Endothelial cell of umbilical vein (primary cell): ENCODE results near the gene IFITM2. TPM values are rescaled to one million over a fixed set of nuclear protein-coding genes. Genes with fewer than 3 reads are reported as not detected.

Source experiments
- BruUV-seq: library from RNA; stranded (reverse); fragments of 400-500 nt; replicated peaks from 2 replicates; lab custom pipeline; 2021; lab: Mats Ljungman, UMichigan
- CTCF ChIA-PET: fragments of 300-600, 350-600 bp; sonication (Branson Sonifier 250); formaldehyde crosslinking; loops from one replicate; lab custom pipeline; 2021; ENCODE audit warnings: antibody characterized with exemption, inconsistent platforms; lab: Charles Lee
- POLR2A ChIA-PET: fragments of 300-600, 350-600 bp; sonication (Branson Sonifier 250); formaldehyde crosslinking; loops from one replicate; lab custom pipeline; 2021; ENCODE audit warnings: antibody characterized with exemption, inconsistent platforms; lab: Charles Lee
- DNase-seq: peaks from one replicate; pipeline ENCODE4 v3.0.0-alpha.2; 2011; ENCODE audit warnings: low read depth, low spot score
- FAIRE-seq: peaks from 2 replicates; lab custom pipeline; 2011; peaks lifted over from hg19 to GRCh38; lab: Jason Lieb, UNC
- H2AFZ ChIP-seq: 2 replicates; pipeline ENCODE4 v1.6.0; 2012; ENCODE audit warnings: low read depth, low read length, control low read depth, inconsistent platforms
- H3K27ac ChIP-seq: 2 replicates; pipeline ENCODE4 v1.5.1; 2011; ENCODE audit warnings: low read depth, mild to moderate bottlenecking, control low read depth, low read length, moderate library complexity; ENCODE audit not compliant: insufficient read depth
- H3K27me3 ChIP-seq, 2 experiments: 2 replicates each; pipeline versions ENCODE4 v1.6.0 to v1.6.1; 2011; ENCODE audit warnings: low read length in 2 of 2, mixed read lengths in 1 of 2; ENCODE audit not compliant: control insufficient read depth in 2 of 2, insufficient read depth in 2 of 2
- H3K36me3 ChIP-seq, 2 experiments: 2 replicates in 1 of 2; 3 replicates in 1 of 2; pipeline ENCODE4 v1.5.1; 2011; ENCODE audit warnings: low read length in 2 of 2, mild to moderate bottlenecking in 1 of 2, moderate library complexity in 1 of 2; ENCODE audit not compliant: control insufficient read depth in 2 of 2, insufficient read depth in 2 of 2; ENCODE audit errors: extremely low read depth in 1 of 2
- H3K4me1 ChIP-seq: 3 replicates; pipeline ENCODE4 v1.5.1; 2011; ENCODE audit warnings: mild to moderate bottlenecking, low read length; ENCODE audit not compliant: control insufficient read depth, insufficient read depth; ENCODE audit errors: extremely low read depth
- H3K4me2 ChIP-seq: 2 replicates; pipeline ENCODE4 v1.6.1; 2011; ENCODE audit warnings: low read length, control low read depth, mixed read lengths; ENCODE audit not compliant: insufficient read depth
- H3K4me3 ChIP-seq, 3 experiments: fragments of 200-600 bp in 1 of 3; sonication (generic), shearing (Covaris generic) in 1 of 3; replicated peaks in 1 of 3; 2 replicates each; pipeline ENCODE4 v1.5.1; 2011 to 2016; ENCODE audit warnings: control low read depth in 3 of 3, low read length in 3 of 3, mild to moderate bottlenecking in 2 of 3, inconsistent platforms in 1 of 3, low read depth in 1 of 3, moderate library complexity in 1 of 3; ENCODE audit not compliant: insufficient read depth in 1 of 3
- H3K79me2 ChIP-seq: 2 replicates; pipeline ENCODE4 v1.6.0; 2012; ENCODE audit warnings: low read length, inconsistent platforms; ENCODE audit not compliant: control insufficient read depth, insufficient read depth
- H3K9ac ChIP-seq: replicated peaks from 2 replicates; pipeline ENCODE3; 2011; ENCODE audit warnings: low read length, control low read depth; ENCODE audit not compliant: insufficient read depth; ENCODE audit errors: extremely low read depth
- H3K9me1 ChIP-seq: replicated peaks from 3 replicates; pipeline ENCODE4 v1.6.0; 2011; ENCODE audit warnings: mild to moderate bottlenecking, low read length; ENCODE audit not compliant: control insufficient read depth, insufficient read depth; ENCODE audit errors: extremely low read depth
- H3K9me3 ChIP-seq: replicated peaks from 2 replicates; pipeline ENCODE4 v1.5.1; 2012; ENCODE audit warnings: low read length, inconsistent platforms; ENCODE audit not compliant: control insufficient read depth, insufficient read depth
- H4K20me1 ChIP-seq: replicated peaks from 2 replicates; pipeline ENCODE3; 2011; ENCODE audit warnings: mild to moderate bottlenecking, low read length; ENCODE audit not compliant: control insufficient read depth, insufficient read depth; ENCODE audit errors: extremely low read depth
- EZH2 ChIP-seq: IDR thresholded peaks from 2 replicates; pipeline ENCODE4 v1.6.1; 2012; ENCODE audit warnings: borderline replicate concordance, low read depth, mild to moderate bottlenecking, moderate library complexity, low read length, inconsistent platforms; ENCODE audit not compliant: severe bottlenecking
- FOS ChIP-seq: IDR thresholded peaks from 2 replicates; pipeline ENCODE4 v1.6.1; 2011; ENCODE audit warnings: mild to moderate bottlenecking, low read length, moderate library complexity, borderline replicate concordance; ENCODE audit not compliant: insufficient read depth
- GATA2 ChIP-seq: IDR thresholded peaks from 2 replicates; pipeline ENCODE4 v1.7.0; 2011; ENCODE audit warnings: low read depth, mild to moderate bottlenecking, moderate library complexity, mixed read lengths, low read length; ENCODE audit not compliant: insufficient read length, insufficient read depth
- JUN ChIP-seq: IDR thresholded peaks from 2 replicates; pipeline ENCODE4 v1.6.1; 2011; ENCODE audit warnings: borderline replicate concordance, low read depth; ENCODE audit not compliant: insufficient read length, insufficient read depth
- MAX ChIP-seq: IDR thresholded peaks from 2 replicates; pipeline ENCODE4 v1.6.1; 2011; ENCODE audit not compliant: insufficient read depth, insufficient read length
- MYC ChIP-seq: IDR thresholded peaks from one replicate; pipeline ENCODE4 v1.6.1; 2011; ENCODE audit warnings: mild to moderate bottlenecking, low read depth, low read length
- POLR2A ChIP-seq: IDR thresholded peaks from 2 replicates; pipeline ENCODE4 v1.6.1; 2012; ENCODE audit warnings: low read depth, mild to moderate bottlenecking, control low read depth, low read length
- POLR2AphosphoS5 ChIP-seq: IDR thresholded peaks from 2 replicates; pipeline ENCODE4 v1.6.1; 2012; ENCODE audit warnings: low read depth, mild to moderate bottlenecking, control low read depth, low read length, moderate library complexity; ENCODE audit not compliant: insufficient read depth
- dilution Hi-C: fragments of 300-500 bp; cut with MboI; formaldehyde crosslinking; loops from one replicate; pipeline ENCODE4 v1.15.0; 2019; ENCODE audit warnings: low sequenced_read_pairs; ENCODE audit not compliant: extremely low pct_ligation_motif_present
- intact Hi-C: fragments of 100-400 bp; cut with micrococcal nuclease; formaldehyde crosslinking; loops from one replicate; pipeline ENCODE4 v1.10.0; 2022
- polyA plus RNA-seq, 4 experiments: library from polyadenylated mRNA; depleted of rRNA in 3 of 4; stranded (reverse) in 3 of 4; unstranded in 1 of 4; fragments of >200 nt; gene quantifications; 2 replicates each; pipeline versions ENCODE4 v1.2.1 to v1.2.3, GENCODE V29; 2011 to 2012; ENCODE audit warnings: missing spikeins in 1 of 4
- total RNA-seq: library from RNA; stranded (reverse); gene quantifications from 2 replicates; pipeline ENCODE4 v1.2.3, GENCODE V29; 2021
- TF ChIP-seq, protein P1 (sequence below), 2 donors: IDR thresholded peaks; 1 replicate in 1 of 2; 2 replicates in 1 of 2; pipeline ENCODE4 v1.5.1; 2011; ENCODE audit warnings: low read length in 2 of 2, mild to moderate bottlenecking in 2 of 2, moderate library complexity in 2 of 2, control low read depth in 1 of 2, inconsistent platforms in 1 of 2, low read depth in 1 of 2; ENCODE audit not compliant: insufficient read depth in 1 of 2; ENCODE audit errors: extremely low read depth in 1 of 2

IFITM2 gene
- total and polyA plus RNA-seq, 2 donors (not counting 3 experiments of a cell fraction or from before 2014, with no cell fraction given) = 219 to 1,135 TPM

- no peak overlapping the region for H2AFZ ChIP-seq
- H3K9me3 ChIP-seq = no peaks in the 10 kb centered on the region
- no peak overlapping the region for H3K4me3 ChIP-seq
- no peaks in the 10 kb centered on the region for H3K9me1 ChIP-seq
- no peak overlapping the region for H3K9ac ChIP-seq
- no peak overlapping the region for H3K27ac ChIP-seq
- no peak overlapping the region for H3K4me2 ChIP-seq
- dilution Hi-C loops (no loop called here), intact Hi-C loops (no loop called here)
- FAIRE-seq (no peak), DNase-seq (no peak)
- ChIA-PET CTCF (interaction anchor here (0.6 to 2.3 kb wide), 5 partner anchors 9 to 35 kb away, joined by 3 to 6 read pairs (median 3); no protein-coding TSS in a partner anchor), POLR2A (interaction anchor here (1.4 kb wide), 1 partner anchor 16 kb away, joined by 13 read pairs; no protein-coding TSS in a partner anchor)
- peaks cover 15% of the 10 kb centered on the region for H3K4me1 ChIP-seq
- no peak for TF ChIP-seq POLR2AphosphoS5
- no peak for TF ChIP-seq MAX
- no peak for TF ChIP-seq GATA2
- TF ChIP-seq, protein P1, sequence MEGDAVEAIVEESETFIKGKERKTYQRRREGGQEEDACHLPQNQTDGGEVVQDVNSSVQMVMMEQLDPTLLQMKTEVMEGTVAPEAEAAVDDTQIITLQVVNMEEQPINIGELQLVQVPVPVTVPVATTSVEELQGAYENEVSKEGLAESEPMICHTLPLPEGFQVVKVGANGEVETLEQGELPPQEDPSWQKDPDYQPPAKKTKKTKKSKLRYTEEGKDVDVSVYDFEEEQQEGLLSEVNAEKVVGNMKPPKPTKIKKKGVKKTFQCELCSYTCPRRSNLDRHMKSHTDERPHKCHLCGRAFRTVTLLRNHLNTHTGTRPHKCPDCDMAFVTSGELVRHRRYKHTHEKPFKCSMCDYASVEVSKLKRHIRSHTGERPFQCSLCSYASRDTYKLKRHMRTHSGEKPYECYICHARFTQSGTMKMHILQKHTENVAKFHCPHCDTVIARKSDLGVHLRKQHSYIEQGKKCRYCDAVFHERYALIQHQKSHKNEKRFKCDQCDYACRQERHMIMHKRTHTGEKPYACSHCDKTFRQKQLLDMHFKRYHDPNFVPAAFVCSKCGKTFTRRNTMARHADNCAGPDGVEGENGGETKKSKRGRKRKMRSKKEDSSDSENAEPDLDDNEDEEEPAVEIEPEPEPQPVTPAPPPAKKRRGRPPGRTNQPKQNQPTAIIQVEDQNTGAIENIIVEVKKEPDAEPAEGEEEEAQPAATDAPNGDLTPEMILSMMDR (IDR thresholded peaks at IDR 0.05; ENCODE audit: extremely low read depth in 1 of 2, insufficient read depth in 1 of 2, low read depth in 1 of 2, low read length in 2 of 2) = no peak
- no peak for TF ChIP-seq JUN
- no peak for TF ChIP-seq MYC
- no peak for TF ChIP-seq POLR2A
- no peak for TF ChIP-seq FOS
- no peak for TF ChIP-seq EZH2
- BruUV-seq = no TSS peak
- no peaks in the 10 kb centered on the region for H3K36me3 ChIP-seq
- H4K20me1 ChIP-seq = no peaks in the 10 kb centered on the region
- H3K27me3 ChIP-seq = peaks cover 0 to 3% of the 10 kb centered on the region in 2 experiments
- H3K79me2 ChIP-seq = no peaks in the 10 kb centered on the region
Measured at GRCh38 chr11:339963-340362, 32.3 kb downstream of the IFITM2 start.
